PC-3 (cell line): Measurements from ENCODE around the gene ARHGAP18. TPM values are rescaled to one million over a fixed set of nuclear protein-coding genes. Genes with fewer than 3 reads are reported as not detected.

Source experiments
- ATAC-seq: fragments of 200-7000 bp; cut with Tn5 transposase; 2 replicates; pipeline ENCODE4 v1.9.1; 2020; ENCODE audit warnings: mild to moderate bottlenecking, moderate library complexity
- BruUV-seq: library from RNA; stranded (reverse); fragments of 400-500 nt; replicated peaks from 2 replicates; lab custom pipeline; 2021; lab: Mats Ljungman, UMichigan
- CTCF ChIA-PET: fragments of 300-600 bp; sonication (Branson Sonifier 250); formaldehyde crosslinking; loops from one replicate; lab custom pipeline; 2022; ENCODE audit warnings: antibody characterized with exemption; lab: Charles Lee
- POLR2A ChIA-PET: fragments of 300-600 bp; sonication (Branson Sonifier 250); formaldehyde crosslinking; loops from one replicate; lab custom pipeline; 2022; ENCODE audit warnings: antibody characterized with exemption; ENCODE audit not compliant: unreplicated experiment; lab: Charles Lee
- DNase-seq: peaks from one replicate; pipeline ENCODE4 v3.0.0-alpha.2; 2015
- H2AFZ ChIP-seq: fragments of 300-600 bp; sonication (generic); 2 replicates; pipeline ENCODE4 v1.6.0; 2016; ENCODE audit warnings: antibody characterized with exemption, low read length
- H3F3A ChIP-seq: fragments of 300-600 bp; sonication (generic); one replicate; pipeline ENCODE4 v1.6.0; 2017; ENCODE audit warnings: antibody characterized with exemption, low read length, control low read depth, mild to moderate bottlenecking; ENCODE audit not compliant: unreplicated experiment
- H3K27ac ChIP-seq: fragments of 300-600 bp; sonication (generic); 2 replicates; pipeline ENCODE4 v1.5.1; 2016; ENCODE audit warnings: mild to moderate bottlenecking, low read length
- H3K27me3 ChIP-seq: fragments of 300-600 bp; sonication (generic); 2 replicates; pipeline ENCODE4 v1.6.1; 2016; ENCODE audit warnings: low read length, mixed read lengths
- H3K36me3 ChIP-seq: fragments of 300-600 bp; sonication (generic); 2 replicates; pipeline ENCODE4 v1.6.1; 2016; ENCODE audit warnings: low read depth, mixed run types, low read length, mixed read lengths
- H3K4me1 ChIP-seq: fragments of 300-600 bp; sonication (generic); 2 replicates; pipeline ENCODE4 v1.5.1; 2016; ENCODE audit warnings: low read length; ENCODE audit not compliant: insufficient read depth
- H3K4me2 ChIP-seq: fragments of 300-600 bp; sonication (generic); 2 replicates; pipeline ENCODE4 v1.6.0; 2016; ENCODE audit warnings: low read length
- H3K4me3 ChIP-seq: fragments of 300-600 bp; sonication (generic); 2 replicates; pipeline ENCODE4 v1.5.1; 2016; ENCODE audit warnings: mild to moderate bottlenecking, low read length, mixed read lengths
- H3K79me2 ChIP-seq: fragments of 300-600 bp; sonication (generic); 2 replicates; pipeline ENCODE4 v1.6.1; 2017; ENCODE audit warnings: low read length, mixed read lengths
- H3K9ac ChIP-seq: fragments of 300-600 bp; sonication (generic); 2 replicates; pipeline ENCODE4 v1.6.0; 2016; ENCODE audit warnings: mild to moderate bottlenecking, low read length
- H3K9me2 ChIP-seq: fragments of 300-600 bp; sonication (generic); replicated peaks from 2 replicates; pipeline ENCODE4 v1.6.1; 2016; ENCODE audit warnings: mixed run types, low read length, mixed read lengths
- H3K9me3 ChIP-seq: fragments of 300-600 bp; sonication (generic); 2 replicates; pipeline ENCODE4 v1.6.1; 2016; ENCODE audit warnings: low read length, mixed read lengths
- H4K20me1 ChIP-seq: fragments of 300-600 bp; sonication (generic); 2 replicates; pipeline ENCODE4 v1.6.1; 2016; ENCODE audit warnings: low read length, mixed read lengths
- CTCF ChIP-seq: fragments of 300-600 bp; sonication (generic); conservative IDR thresholded peaks from 2 replicates; pipeline ENCODE4 v1.5.1; 2017; ENCODE audit warnings: antibody characterized with exemption, low read depth, mild to moderate bottlenecking, low read length
- EZH2 ChIP-seq: fragments of 300-600 bp; sonication (generic); IDR thresholded peaks from one replicate; pipeline ENCODE4 v1.6.1; 2017; ENCODE audit warnings: antibody characterized with exemption, mild to moderate bottlenecking, low read length; ENCODE audit not compliant: unreplicated experiment
- EZH2phosphoT487 ChIP-seq: fragments of 300-600 bp; sonication (generic); IDR thresholded peaks from 2 replicates; pipeline ENCODE4 v1.6.1; 2018; ENCODE audit warnings: mild to moderate bottlenecking, antibody characterized with exemption, low read length, borderline replicate concordance
- intact Hi-C: fragments of 100-400 bp; cut with micrococcal nuclease; formaldehyde crosslinking; loops from 2 replicates; pipeline ENCODE4 v1.9.0; 2023
- total RNA-seq: library from RNA; depleted of rRNA; stranded (reverse); fragments of >200 nt; gene quantifications from 2 replicates; pipeline ENCODE4 v1.2.3, GENCODE V29; 2014

The ARHGAP18 gene
- total RNA-seq, 1 experiment from 2014 or later: 5.9 TPM

GRCh38 chr6:129685662-129686031 lies 24.3 kb downstream of the ARHGAP18 start:
- H3K27ac ChIP-seq: no peak overlapping the region
- intact Hi-C loops: no loop called here
- BruUV-seq: no TSS peak

GRCh38 chr6:129684903-129685661 lies 24.9 kb downstream of the ARHGAP18 start:
- CTCF ChIA-PET: interaction anchor here (0.6 kb wide), 2 partner anchors 38 to 63 kb away, joined by 3 to 4 read pairs; no protein-coding TSS in a partner anchor
- peak overlapping the region; percentile 80 for H3K27ac ChIP-seq
- H2AFZ ChIP-seq: no peak overlapping the region
- TF ChIP-seq CTCF: no peak
- TF ChIP-seq EZH2: no peak
- TF ChIP-seq EZH2phosphoT487: no peak
- DNase-seq: no peak
- H3K79me2 ChIP-seq: 0 out of 2 replicates have a peak, but pooled peaks cover 4% of the 10 kb centered on the region
- H3K4me2 ChIP-seq: peak overlapping the region; percentile 84; the same call in 1 of the 2 replicates
- H3K36me3 ChIP-seq: no peaks in the 10 kb centered on the region
- H3K4me3 ChIP-seq: no peak overlapping the region
- ATAC-seq: no peak
- H3K27me3 ChIP-seq: no peaks in the 10 kb centered on the region
- no peaks in the 10 kb centered on the region for H4K20me1 ChIP-seq
- H3K9ac ChIP-seq: no peak overlapping the region
- intact Hi-C loops: no loop called here
- peaks cover 18% of the 10 kb centered on the region for H3K4me1 ChIP-seq
- POLR2A ChIA-PET: no interaction called here
- no TSS peak for BruUV-seq
- H3K9me3 ChIP-seq: no peaks in the 10 kb centered on the region
- no peaks in the 10 kb centered on the region for H3F3A ChIP-seq
- H3K9me2 ChIP-seq: no peaks in the 10 kb centered on the region

More at GRCh38 chr6:129685662-129686031, 24.3 kb downstream of the ARHGAP18 start:
- Histone ChIP-seq H3K9me3 (no peaks in the 10 kb centered on the region), H2AFZ (no peak overlapping the region), H3K36me3 (no peaks in the 10 kb centered on the region), H3K4me3 (no peak overlapping the region), H3K9ac (no peak overlapping the region), H3K9me2 (no peaks in the 10 kb centered on the region), H3K4me1 (peaks cover 18% of the 10 kb centered on the region), H3K4me2 (no peak overlapping the region), H3K27me3 (no peaks in the 10 kb centered on the region), H4K20me1 (no peaks in the 10 kb centered on the region), H3K79me2 (0 out of 2 replicates have a peak, but pooled peaks cover 4% of the 10 kb centered on the region), H3F3A (no peaks in the 10 kb centered on the region)
- no peak for DNase-seq
- CTCF ChIA-PET: interaction anchor here (0.6 kb wide), 2 partner anchors 38 to 62 kb away, joined by 3 to 4 read pairs; no protein-coding TSS in a partner anchor
- ATAC-seq: no peak
- POLR2A ChIA-PET: no interaction called here
- TF ChIP-seq EZH2phosphoT487: no peak
- no peak for TF ChIP-seq EZH2
- no peak for TF ChIP-seq CTCF
